Esophagus squamous epithelium (tissue), 4 donors: ENCODE results near the gene POU2F2.
A peak's percentile ranks its signal among the peaks of the same experiment; 100 is the strongest.

Experiments
- CTCF ChIP-seq, 6 experiments: fragments of 450-650 bp in 4 of 6; fragments of 200-600 bp in 2 of 6; sonication (generic) in 2 of 6; IDR thresholded peaks; one replicate each; pipeline ENCODE4 v1.5.1; 2016 to 2019; ENCODE audit warnings: antibody characterized with exemption in 6 of 6, mild to moderate bottlenecking in 4 of 6, moderate library complexity in 4 of 6
- POLR2A ChIP-seq, 4 donors: fragments of 450-650 bp; IDR thresholded peaks; one replicate each; pipeline ENCODE4 v1.6.1; 2017; ENCODE audit warnings: antibody characterized with exemption in 4 of 4, mild to moderate bottlenecking in 4 of 4, moderate library complexity in 3 of 4

- TF ChIP-seq CTCF (IDR thresholded peaks at IDR 0.05) (peak; percentile 16 to 58 (median 44)), POLR2A (IDR thresholded peaks at IDR 0.05) (no peak)
Observed at GRCh38 chr19:42092350-42092749, 39.9 kb downstream of the POU2F2 start.
